Stomach (tissue), 9 donors: Measurements from ENCODE around the gene MCM7. TPM values are rescaled to one million over a fixed set of nuclear protein-coding genes. Genes with fewer than 3 reads are reported as not detected.
"Not testable (repeated sequence)": the region's sequence is repeated elsewhere in the genome, so short reads cannot be mapped to it uniquely, and the experiment has no call there.

Experiments used
- DNase-seq, 2 donors: peaks; one replicate each; pipeline versions ENCODE4 v3.0.0 to v3.0.0-alpha.2; 2013 to 2019
- H3K27ac ChIP-seq, 5 donors: fragments of 200-600 bp in 4 of 5; sonication (generic) in 4 of 5; one replicate each; pipeline ENCODE4 v1.5.1; 2013 to 2019; ENCODE audit warnings: mild to moderate bottlenecking in 1 of 5, moderate library complexity in 1 of 5
- H3K27me3 ChIP-seq, 3 donors: fragments of 200-600 bp; sonication (generic); one replicate each; pipeline ENCODE4 v1.5.1; 2017 to 2019; ENCODE audit warnings: mixed run types in 1 of 3
- H3K36me3 ChIP-seq, 4 donors: fragments of 200-600 bp; sonication (generic); 1 replicate in 3 of 4; 2 replicates in 1 of 4; pipeline ENCODE4 v1.5.1; 2016 to 2019
- H3K4me1 ChIP-seq, 4 donors: fragments of 200-600 bp; sonication (generic); one replicate each; pipeline ENCODE4 v1.5.1; 2016 to 2019
- H3K4me3 ChIP-seq, 4 donors: fragments of 200-600 bp; sonication (generic) in 3 of 4; one replicate each; pipeline ENCODE4 v1.5.1; 2016 to 2019; ENCODE audit warnings: mild to moderate bottlenecking in 1 of 4
- H3K9me3 ChIP-seq, 4 donors: fragments of 200-600 bp; sonication (generic); one replicate each; pipeline ENCODE4 v1.5.1; 2016 to 2019
- CTCF ChIP-seq, 7 experiments: fragments of 450-650 bp in 4 of 7; fragments of 200-600 bp in 3 of 7; sonication (generic) in 3 of 7; IDR thresholded peaks; one replicate each; pipeline ENCODE4 v1.5.1; 2016 to 2019; ENCODE audit warnings: antibody characterized with exemption in 7 of 7, control low read depth in 2 of 7, mild to moderate bottlenecking in 1 of 7
- EP300 ChIP-seq: sonication (generic); formaldehyde crosslinking; IDR thresholded peaks from one replicate; pipeline ENCODE4 v1.6.1; 2017; ENCODE audit warnings: antibody characterized with exemption
- POLR2A ChIP-seq, 4 donors: fragments of 450-650 bp; IDR thresholded peaks; one replicate each; pipeline ENCODE4 v1.6.1; 2016; ENCODE audit warnings: antibody characterized with exemption in 4 of 4, control low read depth in 2 of 4, mild to moderate bottlenecking in 1 of 4, moderate library complexity in 1 of 4
- POLR2AphosphoS5 ChIP-seq, 3 donors: sonication (generic); formaldehyde crosslinking; IDR thresholded peaks; one replicate each; pipeline ENCODE4 v1.6.1; 2016; ENCODE audit warnings: antibody characterized with exemption in 3 of 3
- WGBS, 5 donors: extraction: QIAGEN DNeasy Blood & Tissue Kit in 3 of 5; methylation state at CpG; one replicate each; pipeline versions ENCODE4 v1.1.5 to v1.1.7; 2013 to 2018; 5-methylcytosine and 5-hydroxymethylcytosine counted together
- intact Hi-C: fragments of 100-400 bp; cut with DNase I; formaldehyde crosslinking; loops from one replicate; pipeline ENCODE4 v1.15.1; 2023; ENCODE audit warnings: low total_unique reads
- polyA plus RNA-seq, 3 donors: library from polyadenylated mRNA; stranded (reverse); fragments of 200-250 nt; gene quantifications; one replicate each; pipeline ENCODE4 v1.2.3, GENCODE V29; 2013
- total RNA-seq, 5 donors: library from RNA; depleted of rRNA; stranded (reverse); fragments of >200 nt; gene quantifications; one replicate each; pipeline versions ENCODE4 v1.1.0 to v1.2.3, GENCODE V29; 2014 to 2016
- donor health status: healthy with polysubstance abuse.
- donor health status: Bipolar disorder and iron deficiency.
- donor health status: healthy.

MCM7 gene
- total and polyA plus RNA-seq, 8 donors = 39.6 to 104 (median 50.5) TPM

GRCh38 chr7:100147278-100147677 lies 46.1 kb upstream of the MCM7 start:
- Histone ChIP-seq H3K4me3 (no peak overlapping the region), H3K4me1 (peaks cover 7 to 50% (median 25%) of the 10 kb centered on the region in 4 donors), H3K36me3 (peaks cover 0 to 13% (median 6%) of the 10 kb centered on the region in 4 donors), H3K9me3 (no peaks in the 10 kb centered on the region), H3K27me3 (no peaks in the 10 kb centered on the region), H3K27ac (no peak overlapping the region)
- no peak for DNase-seq
- WGBS, 5 donors = 91 to 97% (median 95%) methylated on average over 2 of the region's 2 CpGs
- no peak for TF ChIP-seq EP300
- TF ChIP-seq CTCF (IDR thresholded peaks at IDR 0.05) = no peak
- intact Hi-C loops = no loop called here

GRCh38 chr7:100146350-100146749 lies 45.2 kb upstream of the MCM7 start:
- WGBS, 5 donors = 71 to 83% (median 79%) methylated on average over 4 of the region's 4 CpGs
- H3K27me3 ChIP-seq, H3K36me3 ChIP-seq, H3K9me3 ChIP-seq, H3K4me3 ChIP-seq, H3K27ac ChIP-seq, intact Hi-C loops: not testable (repeated sequence)
- DNase-seq = peak in 1 of 2 donors; percentile 18
- peaks cover 7 to 49% (median 29%) of the 10 kb centered on the region in 4 donors for H3K4me1 ChIP-seq

- TF ChIP-seq CTCF (IDR thresholded peaks at IDR 0.05) (no peak), POLR2A (IDR thresholded peaks at IDR 0.05) (no peak), POLR2AphosphoS5 (IDR thresholded peaks at IDR 0.05) (no peak), EP300 (no peak)
- peak overlapping the region in 3 of 5 donors; percentile 43 to 76 (median 71) for H3K27ac ChIP-seq
- no peaks in the 10 kb centered on the region for H3K9me3 ChIP-seq
- peaks cover 5 to 26% (median 11%) of the 10 kb centered on the region in 4 donors for H3K4me1 ChIP-seq
- no peaks in the 10 kb centered on the region for H3K36me3 ChIP-seq
- DNase-seq = no peak
- no peak overlapping the region for H3K4me3 ChIP-seq
- H3K27me3 ChIP-seq = no peaks in the 10 kb centered on the region
- intact Hi-C loops = no loop called here
- WGBS, 5 donors = 92 to 96% (median 96%) methylated on average over 3 of the region's 3 CpGs
Measured at GRCh38 chr7:100142461-100142860, 41.3 kb upstream of the MCM7 start.

- 30 to 42% (median 39%) methylated on average over 3 of the region's 3 CpGs for WGBS, 5 donors
- Histone ChIP-seq H3K36me3 (no peaks in the 10 kb centered on the region), H3K4me3 (no peak overlapping the region), H3K9me3 (no peaks in the 10 kb centered on the region), H3K4me1 (peaks cover 5 to 25% (median 11%) of the 10 kb centered on the region in 4 donors), H3K27ac (peak overlapping the region; percentile 47 to 76 (median 64)), H3K27me3 (no peaks in the 10 kb centered on the region)
- DNase-seq = peak in 1 of 2 donors; percentile 39
- TF ChIP-seq EP300 = no peak
- peak in 1 of 3 donors; percentile 52 for TF ChIP-seq POLR2AphosphoS5 (IDR thresholded peaks at IDR 0.05)
- TF ChIP-seq POLR2A (IDR thresholded peaks at IDR 0.05) = no peak
- intact Hi-C loops = no loop called here
Measured at GRCh38 chr7:100141555-100141949, 40.4 kb upstream of the MCM7 start.

- peak; percentile 52 to 63 for DNase-seq
- peak overlapping the region; percentile 61 to 83 (median 67) for H3K27ac ChIP-seq
- peaks cover 5 to 19% (median 11%) of the 10 kb centered on the region in 4 donors for H3K4me1 ChIP-seq
- no peak for TF ChIP-seq CTCF (IDR thresholded peaks at IDR 0.05)
- TF ChIP-seq EP300 = no peak
- TF ChIP-seq POLR2AphosphoS5 (IDR thresholded peaks at IDR 0.05) = peak; percentile 6 to 75 (median 61)
- TF ChIP-seq POLR2A (IDR thresholded peaks at IDR 0.05) = no peak
- H3K27me3 ChIP-seq = no peaks in the 10 kb centered on the region
- WGBS, 5 donors = 47 to 65% (median 61%) methylated on average over 13 of the region's 13 CpGs
- intact Hi-C loops = loop anchor here (10.0 kb wide), 1 partner anchor 77 kb away; the partner anchor contains the start of gene PVRIG
- no peaks in the 10 kb centered on the region for H3K9me3 ChIP-seq
- no peaks in the 10 kb centered on the region for H3K36me3 ChIP-seq
- H3K4me3 ChIP-seq = no peak overlapping the region
Measured at GRCh38 chr7:100137851-100138760, 36.9 kb upstream of the MCM7 start.
